Measurements from ENCODE around the gene CNTNAP1. TPM values are rescaled to one million over a fixed set of nuclear protein-coding genes. Genes with fewer than 3 reads are reported as not detected.
A peak's percentile ranks its signal among the peaks of the same experiment; 100 is the strongest.

The CNTNAP1 gene
- total RNA-seq, 4 donors from 2014 or later, result 6.3 to 21.0 (median 12.6) TPM

DNA sequence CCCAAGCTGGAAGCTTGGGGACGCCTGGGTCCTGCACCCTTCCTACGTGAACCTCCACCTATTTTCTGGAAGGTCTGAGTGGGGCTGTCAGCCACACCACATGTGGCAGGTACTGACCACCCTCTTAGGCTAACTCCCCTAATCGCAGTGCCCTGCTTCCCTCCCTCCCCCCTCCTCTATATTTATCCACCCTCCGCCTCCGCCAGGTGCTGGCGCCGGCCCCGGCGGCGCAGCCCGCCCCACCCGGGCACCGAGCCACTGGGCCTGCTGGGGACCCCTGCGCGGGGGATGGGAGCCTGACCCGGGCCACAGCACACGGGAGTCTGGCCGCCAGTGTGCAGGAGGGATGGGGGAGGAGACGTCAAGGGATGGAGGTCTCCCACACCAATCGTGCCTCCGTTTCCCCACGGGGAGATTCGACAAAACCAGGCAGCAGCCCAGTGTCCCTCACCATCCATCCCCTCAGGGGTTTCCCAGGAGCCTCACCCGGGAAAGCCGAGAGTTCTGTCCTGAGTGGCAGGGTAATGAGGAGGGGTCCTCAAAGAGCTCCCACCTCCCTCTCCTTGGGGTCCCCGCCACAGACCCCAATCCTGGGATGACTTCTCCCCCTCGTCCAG, 6.9 kb upstream of the CNTNAP1 start:
- Histone ChIP-seq H3K27me3 (no peaks in the 10 kb centered on the region), H3K4me1 (peaks cover 4 to 87% (median 47%) of the 10 kb centered on the region in 4 donors), H3K4me3 (peak overlapping the region; percentile 50 to 98 (median 72)), H3K36me3 (peaks cover 0 to 34% (median 0%) of the 10 kb centered on the region in 3 donors), H3K9me3 (no peaks in the 10 kb centered on the region), H3K27ac (peak overlapping the region; percentile 75 to 97 (median 88))
- 2 to 3% methylated on average over 10 to 23 of the region's 27 CpGs for WGBS, 2 donors
- no peak for DNase-seq (ENCODE audit: low spot score in 2 of 2)
- TF ChIP-seq EP300 (IDR thresholded peaks at IDR 0.05) (no peak), POLR2A (IDR thresholded peaks at IDR 0.05) (no peak), CTCF (IDR thresholded peaks at IDR 0.05) (no peak)

DNA sequence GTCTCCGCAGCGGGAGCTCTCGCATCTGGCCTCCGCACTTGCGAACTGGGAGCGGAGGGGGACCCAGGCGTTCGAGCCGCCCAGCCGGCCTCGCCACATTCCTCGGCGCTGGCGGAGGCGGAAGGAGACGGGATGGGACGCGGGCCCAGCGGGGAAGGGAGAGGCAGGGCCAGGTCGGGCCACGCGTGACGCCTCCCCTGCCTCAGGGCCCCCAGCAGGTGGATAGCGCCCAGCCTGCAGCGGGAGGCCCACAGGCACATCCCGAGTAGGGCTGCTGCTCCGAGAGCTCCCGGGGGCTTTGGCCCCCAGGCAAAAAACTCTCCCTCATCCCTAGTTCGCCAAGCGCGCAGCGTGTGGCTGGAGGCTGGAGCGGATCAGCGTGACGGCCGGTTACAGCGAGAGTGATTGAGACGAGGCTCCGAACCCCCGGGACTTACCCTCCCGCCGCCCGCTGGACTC, 6.3 kb upstream of the CNTNAP1 start:
- Histone ChIP-seq H3K27ac (peak overlapping the region; percentile 75 to 97 (median 88)), H3K4me3 (peak overlapping the region; percentile 50 to 98 (median 72)), H3K36me3 (peaks cover 0 to 28% (median 0%) of the 10 kb centered on the region in 3 donors), H3K4me1 (peaks cover 4 to 86% (median 49%) of the 10 kb centered on the region in 4 donors), H3K9me3 (no peaks in the 10 kb centered on the region), H3K27me3 (no peaks in the 10 kb centered on the region)
- DNase-seq (ENCODE audit: low spot score in 2 of 2), result no peak
- TF ChIP-seq EP300 (IDR thresholded peaks at IDR 0.05) (no peak), POLR2A (IDR thresholded peaks at IDR 0.05) (no peak), CTCF (IDR thresholded peaks at IDR 0.05) (no peak)
- WGBS, 2 donors, result 1% methylated on average over 28 to 42 of the region's 43 CpGs

GRCh38 chr17:42676424-42677011, 5.8 kb upstream of the CNTNAP1 start, which contains the start of gene PLEKHH3:
Gene PLEKHH3 (minus strand): TSS chr17:42676994. CDS start chr17:42676563, 431 bp downstream.
- H3K4me1 ChIP-seq, result peaks cover 4 to 86% (median 53%) of the 10 kb centered on the region in 4 donors
- peaks cover 0 to 23% (median 0%) of the 10 kb centered on the region in 3 donors for H3K36me3 ChIP-seq
- no peaks in the 10 kb centered on the region for H3K27me3 ChIP-seq
- TF ChIP-seq EP300 (IDR thresholded peaks at IDR 0.05), result peak in 1 of 2 donors; percentile 81
- TF ChIP-seq POLR2A (IDR thresholded peaks at IDR 0.05), result peak; percentile 58 to 85
- TF ChIP-seq CTCF (IDR thresholded peaks at IDR 0.05), result peak in 4 of 5 experiments; percentile 21 to 57 (median 36)
- peak within 1 kb of the TSS; percentile 84 to 97 (median 94) for H3K27ac ChIP-seq
- no peak for DNase-seq (ENCODE audit: low spot score in 2 of 2)
- 0% methylated on average over 25 to 51 of the region's 51 CpGs for WGBS, 2 donors
- H3K4me3 ChIP-seq, result peak within 1 kb of the TSS; percentile 57 to 98 (median 72)
- H3K9me3 ChIP-seq, result no peaks in the 10 kb centered on the region

- H3K27me3 ChIP-seq, result no peaks in the 10 kb centered on the region
- peak overlapping the region; percentile 84 to 97 (median 94) for H3K27ac ChIP-seq
- 1 to 3% methylated on average over 30 to 31 of the region's 33 CpGs for WGBS, 2 donors
- H3K4me3 ChIP-seq, result peak overlapping the region; percentile 57 to 98 (median 72)
- peaks cover 0 to 16% (median 0%) of the 10 kb centered on the region in 3 donors for H3K36me3 ChIP-seq
- no peaks in the 10 kb centered on the region for H3K9me3 ChIP-seq
- peak; percentile 100 for DNase-seq (ENCODE audit: low spot score in 2 of 2)
- peaks cover 4 to 86% (median 60%) of the 10 kb centered on the region in 4 donors for H3K4me1 ChIP-seq
- TF ChIP-seq EP300 (IDR thresholded peaks at IDR 0.05), result peak; percentile 45 to 84
- no peak for TF ChIP-seq POLR2A (IDR thresholded peaks at IDR 0.05)
These were observed 5.1 kb upstream of the CNTNAP1 start for GRCh38 chr17:42677012-42677857.
